GM21529 (cell line): ENCODE measurements around the gene SIPA1.

Experiments used
- ATAC-seq: cut with Tn5 transposase; IDR thresholded peaks from one replicate; pipeline ENCODE4 v1.9.1; 2021; ENCODE audit not compliant: unreplicated experiment

SIPA1 gene

GRCh38 chr11:65700399-65700798 is 62.5 kb downstream of the SIPA1 start:
- ATAC-seq = no peak
